K562 (cell line): ENCODE measurements around the gene NTPCR. TPM values are rescaled to one million over a fixed set of nuclear protein-coding genes. Genes with fewer than 3 reads are reported as not detected.

ENCODE experiments used
- ATAC-seq: fragments of 200-7000 bp; cut with Tn5 transposase; 3 replicates; pipeline ENCODE4 v1.9.1; 2020; ENCODE audit warnings: moderate library complexity
- BruUV-seq: library from RNA; stranded (reverse); fragments of 400-500 nt; replicated peaks from 2 replicates; lab custom pipeline; 2021; lab: Mats Ljungman, UMichigan
- CTCF ChIA-PET: fragments of 300-600 bp; formaldehyde crosslinking; extraction: SDS; loops from one replicate; lab custom pipeline; 2021; ENCODE audit warnings: low intra/inter-chr PET ratio; lab: Yijun Ruan, JAX
- POLR2A ChIA-PET: fragments of 300-600, 350-650 bp; sonication (Branson Sonifier 250); formaldehyde crosslinking; extraction: SDS; loops from one replicate; lab custom pipeline; 2021; ENCODE audit warnings: antibody characterized with exemption, inconsistent platforms; lab: Yijun Ruan, JAX
- DNase-seq, 4 experiments: peaks; one replicate each; pipeline versions ENCODE4 v3.0.0 to v3.0.0-alpha.2; 2011 to 2018; ENCODE audit warnings: low spot score in 3 of 4, mixed read lengths in 3 of 4; ENCODE audit errors: extremely low read depth in 1 of 4
- FAIRE-seq: peaks from 2 replicates; lab custom pipeline; 2011; peaks lifted over from hg19 to GRCh38; lab: Jason Lieb, UNC
- H2AFZ ChIP-seq: 2 replicates; pipeline ENCODE4 v1.6.0; 2011; ENCODE audit warnings: low read depth, low read length, control low read depth, inconsistent platforms
- H3K27ac ChIP-seq: fragments of 200-600 bp; 3 replicates; pipeline ENCODE4 v1.8.0; 2011; ENCODE audit warnings: low read depth, mild to moderate bottlenecking, control low read depth, inconsistent platforms, low read length, moderate library complexity, mixed read lengths; ENCODE audit errors: extremely low read depth
- H3K27me3 ChIP-seq, 2 experiments: fragments of 300-600 bp in 1 of 2; 2 replicates in 1 of 2; 3 replicates in 1 of 2; pipeline versions ENCODE4 v1.6.0 to v1.8.0; 2011; ENCODE audit warnings: inconsistent platforms in 2 of 2, low read length in 2 of 2, mild to moderate bottlenecking in 1 of 2, mixed read lengths in 1 of 2, moderate library complexity in 1 of 2; ENCODE audit not compliant: control insufficient read depth in 2 of 2, insufficient read depth in 2 of 2
- H3K36me3 ChIP-seq: fragments of 300-600 bp; 3 replicates; pipeline ENCODE4 v1.8.0; 2011; ENCODE audit warnings: mild to moderate bottlenecking, low read length, inconsistent platforms; ENCODE audit not compliant: control insufficient read depth, insufficient read depth
- H3K4me1 ChIP-seq, 2 experiments: fragments of 200-600 bp in 1 of 2; replicated peaks in 1 of 2; 2 replicates in 1 of 2; 3 replicates in 1 of 2; pipeline versions ENCODE4 v1.5.1 to v1.8.0; 2011; ENCODE audit warnings: inconsistent platforms in 2 of 2, low read length in 2 of 2, mild to moderate bottlenecking in 1 of 2, mixed read lengths in 1 of 2, moderate library complexity in 1 of 2; ENCODE audit not compliant: control insufficient read depth in 2 of 2, insufficient read depth in 2 of 2
- H3K4me2 ChIP-seq: 2 replicates; pipeline ENCODE4 v1.6.1; 2011; ENCODE audit warnings: low read length, control low read depth, inconsistent platforms, mixed read lengths; ENCODE audit not compliant: insufficient read depth
- H3K4me3 ChIP-seq: fragments of 200-600 bp; sonication (generic), shearing (Covaris generic); 2 replicates; pipeline ENCODE4 v1.5.1; 2016; ENCODE audit warnings: control low read depth, inconsistent platforms
- H3K79me2 ChIP-seq: fragments of 200-600 bp; 3 replicates; pipeline ENCODE4 v1.8.0; 2011; ENCODE audit warnings: low read length, inconsistent platforms; ENCODE audit not compliant: control insufficient read depth, insufficient read depth
- H3K9ac ChIP-seq, 2 experiments: 2 replicates each; pipeline versions ENCODE4 v1.6.0 to v1.6.1; 2011; ENCODE audit warnings: low read depth in 2 of 2, low read length in 2 of 2, control low read depth in 1 of 2, inconsistent platforms in 1 of 2, mild to moderate bottlenecking in 1 of 2, mixed read lengths in 1 of 2; ENCODE audit not compliant: insufficient read depth in 1 of 2
- H3K9me1 ChIP-seq: one replicate; pipeline ENCODE4 v1.6.0; 2011; ENCODE audit warnings: inconsistent platforms, mild to moderate bottlenecking, low read length, moderate library complexity; ENCODE audit not compliant: control insufficient read depth, insufficient read depth
- H3K9me3 ChIP-seq: replicated peaks from 2 replicates; pipeline ENCODE4 v1.5.1; 2011; ENCODE audit warnings: low read depth, low read length, inconsistent platforms; ENCODE audit not compliant: control insufficient read depth, insufficient read depth
- H4K20me1 ChIP-seq: replicated peaks from 2 replicates; pipeline ENCODE4 v1.6.1; 2011; ENCODE audit warnings: low read length, inconsistent platforms, mixed read lengths; ENCODE audit not compliant: control insufficient read depth, insufficient read depth
- IRF1 ChIP-seq: sonication (generic); formaldehyde crosslinking; IDR thresholded peaks from 2 replicates; pipeline ENCODE4 v1.8.0; 2022; ENCODE audit warnings: missing genetic modification reagents, mild to moderate bottlenecking, borderline replicate concordance
- PRMT5 ChIP-seq: sonication (generic); formaldehyde crosslinking; IDR thresholded peaks from 2 replicates; pipeline ENCODE4 v1.5.0; 2020; ENCODE audit warnings: missing genetic modification reagents
- SPI1 ChIP-seq: IDR thresholded peaks from 2 replicates; pipeline ENCODE4 v1.6.1; 2011; ENCODE audit warnings: low read depth, low read length, control low read depth, borderline replicate concordance
- ZNF280A ChIP-seq: fragments of 450-650 bp; IDR thresholded peaks from 2 replicates; pipeline ENCODE4 v1.6.1; 2018; ENCODE audit warnings: mild to moderate bottlenecking, low read depth; ENCODE audit not compliant: partially characterized antibody
- ZNF408 ChIP-seq: fragments of 250-450 bp; sonication (Bioruptor Pico); IDR thresholded peaks from 2 replicates; pipeline ENCODE4 v1.4.0; 2020; ENCODE audit warnings: low read depth, mild to moderate bottlenecking, moderate library complexity
- WGBS: fragments of 100-300 bp; shearing (Covaris generic); methylation state at CpG from one replicate; pipeline ENCODE4 v1.1.6; 2016; ENCODE audit warnings: low coverage, mixed read lengths; ENCODE audit not compliant: insufficient coverage; ENCODE audit errors: missing lambda C conversion rate; 5-methylcytosine and 5-hydroxymethylcytosine counted together
- in situ Hi-C: fragments of 300-500 bp; cut with MboI; formaldehyde crosslinking; loops from 4 replicates; pipeline ENCODE4 v1.15.0; 2018; ENCODE audit warnings: inconsistent platforms, mixed read lengths
- intact Hi-C: fragments of 100-400 bp; cut with micrococcal nuclease; formaldehyde crosslinking; loops from 2 replicates; pipeline ENCODE4 v1.14.2; 2022
- polyA plus RNA-seq, 8 experiments: library from polyadenylated mRNA; depleted of rRNA in 4 of 8; stranded (reverse) in 5 of 8; unstranded in 3 of 8; fragments of >200 nt; fragmentation: Nextera tagmentation in 2 of 8; fragmentation: Illumina TruSeq in 1 of 8; extraction: Ambion mirVana in 2 of 8; extraction: Trizol in 1 of 8; gene quantifications; 2 replicates each; pipeline versions ENCODE4 v1.2.1 to v1.2.3, GENCODE V29; 2011 to 2014; ENCODE audit warnings: inconsistent platforms in 1 of 8, missing spikeins in 1 of 8
- total RNA-seq, 7 experiments: library from RNA; depleted of rRNA in 6 of 7; stranded (reverse); fragments of >200 nt in 6 of 7; fragmentation: Illumina TruSeq in 2 of 7; extraction: Trizol in 2 of 7; gene quantifications; 2 replicates each; pipeline versions ENCODE4 v1.2.1 to v1.2.3, GENCODE V29; 2011 to 2021; ENCODE audit warnings: low replicate concordance in 1 of 7
- TF ChIP-seq, protein P1 (sequence below), 2 experiments: IDR thresholded peaks; 2 replicates each; pipeline ENCODE4 v1.6.1; 2011; ENCODE audit warnings: borderline replicate concordance in 1 of 2, control low read depth in 1 of 2, low read depth in 1 of 2, low read length in 1 of 2, mild to moderate bottlenecking in 1 of 2, mixed read lengths in 1 of 2, moderate library complexity in 1 of 2; ENCODE audit not compliant: insufficient read depth in 1 of 2, insufficient read length in 1 of 2, poor library complexity in 1 of 2, severe bottlenecking in 1 of 2; ENCODE audit errors: extremely low read depth in 1 of 2
- TF ChIP-seq, protein P2 (sequence below): fragments of 250-450 bp; sonication (Bioruptor Pico); IDR thresholded peaks from 2 replicates; pipeline ENCODE4 v1.9.0; 2021; ENCODE audit warnings: mild to moderate bottlenecking, inconsistent platforms

NTPCR gene
- total and polyA plus RNA-seq, 9 of the 15 experiments (the other 6 are each of a cell fraction or from before 2014, with no cell fraction given) = 19.3 to 105 (median 48.8) TPM

DNA sequence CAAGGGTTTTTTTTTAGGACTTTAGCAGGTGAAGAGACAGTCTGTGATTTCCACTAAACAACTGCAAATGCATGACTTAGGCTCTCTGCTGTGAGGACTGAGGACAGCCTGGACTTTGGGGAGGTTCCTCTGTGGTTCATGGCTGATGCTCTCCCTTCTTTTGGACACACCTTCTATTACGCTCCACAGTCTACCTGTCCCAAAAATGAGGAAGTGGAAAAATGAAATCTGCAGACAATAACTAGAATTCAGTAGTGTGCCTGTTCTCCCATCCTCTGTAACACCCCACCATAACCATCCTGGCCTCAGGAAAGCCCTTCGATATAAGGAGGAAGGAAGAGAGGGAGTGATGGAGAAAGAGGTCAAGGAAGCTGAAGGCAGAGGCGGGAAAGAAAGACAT lies 68.7 kb downstream of the NTPCR start:
- peaks cover 12 to 37% of the 10 kb centered on the region in 2 experiments; a peak in 4 of 5 replicates for H3K27me3 ChIP-seq
- WGBS = 0% methylated on average over 3 of the region's 3 CpGs
- no peaks in the 10 kb centered on the region for H3K4me1 ChIP-seq
- no peak overlapping the region for H3K4me2 ChIP-seq
- DNase-seq (no peak), FAIRE-seq (no peak), ATAC-seq (no peak)
- no peaks in the 10 kb centered on the region for H3K79me2 ChIP-seq
- TF ChIP-seq, protein P1, sequence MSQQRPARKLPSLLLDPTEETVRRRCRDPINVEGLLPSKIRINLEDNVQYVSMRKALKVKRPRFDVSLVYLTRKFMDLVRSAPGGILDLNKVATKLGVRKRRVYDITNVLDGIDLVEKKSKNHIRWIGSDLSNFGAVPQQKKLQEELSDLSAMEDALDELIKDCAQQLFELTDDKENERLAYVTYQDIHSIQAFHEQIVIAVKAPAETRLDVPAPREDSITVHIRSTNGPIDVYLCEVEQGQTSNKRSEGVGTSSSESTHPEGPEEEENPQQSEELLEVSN (IDR thresholded peaks at IDR 0.05; ENCODE audit: borderline replicate concordance in 1 of 2, extremely low read depth in 1 of 2, insufficient read depth in 1 of 2, insufficient read length in 1 of 2, low read depth in 1 of 2, low read length in 1 of 2, poor library complexity in 1 of 2, severe bottlenecking in 1 of 2) = no peak
- peak; percentile 68; the same call in 1 of the 2 replicates for TF ChIP-seq SPI1
- no peak overlapping the region for H3K9ac ChIP-seq
- no peak overlapping the region for H3K4me3 ChIP-seq
- H3K9me1 ChIP-seq = no peaks in the 10 kb centered on the region
- H3K9me3 ChIP-seq = no peaks in the 10 kb centered on the region
- ChIA-PET CTCF (no interaction called here), POLR2A (no interaction called here)
- intact Hi-C loops (no loop called here), in situ Hi-C loops (no loop called here)
- H3K27ac ChIP-seq = no peak overlapping the region
- no peak overlapping the region for H2AFZ ChIP-seq
- H3K36me3 ChIP-seq = no peaks in the 10 kb centered on the region
- BruUV-seq = no TSS peak
- no peaks in the 10 kb centered on the region for H4K20me1 ChIP-seq

GRCh38 chr1:233019778-233020325 lies 69.4 kb downstream of the NTPCR start:
- no peaks in the 10 kb centered on the region for H4K20me1 ChIP-seq
- no peak overlapping the region for H3K9ac ChIP-seq
- intact Hi-C loops (loop anchor here (10.0 kb wide), 1 partner anchor 385 kb away; the partner anchor contains the start of gene SIPA1L2), in situ Hi-C loops (no loop called here)
- no peak for ATAC-seq
- H3K9me3 ChIP-seq = no peaks in the 10 kb centered on the region
- no peak overlapping the region for H3K27ac ChIP-seq
- no peaks in the 10 kb centered on the region for H3K36me3 ChIP-seq
- no peak overlapping the region for H3K4me3 ChIP-seq
- TF ChIP-seq, protein P2, sequence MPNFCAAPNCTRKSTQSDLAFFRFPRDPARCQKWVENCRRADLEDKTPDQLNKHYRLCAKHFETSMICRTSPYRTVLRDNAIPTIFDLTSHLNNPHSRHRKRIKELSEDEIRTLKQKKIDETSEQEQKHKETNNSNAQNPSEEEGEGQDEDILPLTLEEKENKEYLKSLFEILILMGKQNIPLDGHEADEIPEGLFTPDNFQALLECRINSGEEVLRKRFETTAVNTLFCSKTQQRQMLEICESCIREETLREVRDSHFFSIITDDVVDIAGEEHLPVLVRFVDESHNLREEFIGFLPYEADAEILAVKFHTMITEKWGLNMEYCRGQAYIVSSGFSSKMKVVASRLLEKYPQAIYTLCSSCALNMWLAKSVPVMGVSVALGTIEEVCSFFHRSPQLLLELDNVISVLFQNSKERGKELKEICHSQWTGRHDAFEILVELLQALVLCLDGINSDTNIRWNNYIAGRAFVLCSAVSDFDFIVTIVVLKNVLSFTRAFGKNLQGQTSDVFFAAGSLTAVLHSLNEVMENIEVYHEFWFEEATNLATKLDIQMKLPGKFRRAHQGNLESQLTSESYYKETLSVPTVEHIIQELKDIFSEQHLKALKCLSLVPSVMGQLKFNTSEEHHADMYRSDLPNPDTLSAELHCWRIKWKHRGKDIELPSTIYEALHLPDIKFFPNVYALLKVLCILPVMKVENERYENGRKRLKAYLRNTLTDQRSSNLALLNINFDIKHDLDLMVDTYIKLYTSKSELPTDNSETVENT (CRISPR knock-in tag) = no peak
- no peak for TF ChIP-seq ZNF408 (CRISPR knock-in tag)
- no peak for TF ChIP-seq PRMT5 (CRISPR knock-in tag)
- no peak for TF ChIP-seq IRF1 (CRISPR knock-in tag)
- no peak for TF ChIP-seq ZNF280A
- H3K27me3 ChIP-seq = peaks cover 12 to 41% of the 10 kb centered on the region in 2 experiments; a peak in 4 of 5 replicates
- ChIA-PET CTCF (no interaction called here), POLR2A (no interaction called here)
- no peak for FAIRE-seq
- no peak overlapping the region for H3K4me2 ChIP-seq
- H3K79me2 ChIP-seq = no peaks in the 10 kb centered on the region
- no peaks in the 10 kb centered on the region for H3K9me1 ChIP-seq
- no peaks in the 10 kb centered on the region for H3K4me1 ChIP-seq
- no peak overlapping the region for H2AFZ ChIP-seq
- no peak for DNase-seq
- WGBS = 4% methylated on average over 12 of the region's 12 CpGs
- BruUV-seq = no TSS peak
